Measurements from ENCODE around the gene ATP7B.

Gene ATP7B

GRCh38 chr13:51892657-51893056 lies 118.6 kb downstream of the ATP7B start:
- Histone ChIP-seq H2AK5ac (ENCODE audit: low read depth, low read length) (no peak overlapping the region), H3K27me3 (ENCODE audit: control insufficient read depth in 3 of 3, insufficient read depth in 3 of 3, low read depth in 1 of 3, low read length in 3 of 3) (peaks cover 0 to 29% (median 0%) of the 10 kb centered on the region in 3 experiments), H3K27ac (replicated peaks; ENCODE audit: low read length) (no peak overlapping the region), H2BK15ac (ENCODE audit: low read length) (no peak overlapping the region), H2BK12ac (ENCODE audit: low read length) (no peak overlapping the region), H2AFZ (ENCODE audit: low read length) (no peak overlapping the region), H2BK120ac (ENCODE audit: low read depth, low read length) (no peak overlapping the region), H3K4ac (ENCODE audit: low read length) (no peak overlapping the region), H3K36me3 (replicated peaks in 1 of 2; ENCODE audit: control insufficient read depth in 2 of 2, insufficient read depth in 2 of 2, low read length in 2 of 2) (no peaks in the 10 kb centered on the region), H3K4me1 (ENCODE audit: control insufficient read depth in 2 of 2, insufficient read depth in 1 of 2, low read depth in 1 of 2, low read length in 2 of 2) (peaks cover 5 to 6% of the 10 kb centered on the region in 2 donors), H4K91ac (ENCODE audit: low read depth, low read length, poor library complexity) (no peak overlapping the region), H3K79me1 (ENCODE audit: low read depth, low read length) (no peaks in the 10 kb centered on the region), H3K9me3 (replicated peaks in 1 of 2; ENCODE audit: control insufficient read depth in 2 of 2, insufficient read depth in 1 of 2, low read depth in 1 of 2, low read length in 2 of 2) (no peaks in the 10 kb centered on the region), H4K8ac (ENCODE audit: low read depth, low read length) (no peak overlapping the region), H2BK5ac (ENCODE audit: low read length) (no peak overlapping the region), H3K18ac (ENCODE audit: low read length) (no peak overlapping the region), H3K9ac (ENCODE audit: low read depth, low read length, poor library complexity) (no peak overlapping the region), H3K4me2 (ENCODE audit: insufficient read depth, low read length, poor library complexity, severe bottlenecking) (no peak overlapping the region), H3K23ac (ENCODE audit: low read depth, low read length, poor library complexity) (no peak overlapping the region), H3K14ac (ENCODE audit: low read length) (no peak overlapping the region), H3K4me3 (ENCODE audit: low read length in 2 of 2) (no peak overlapping the region)
- no peak for DNase-seq (ENCODE audit: low spot score)
- no CpG with 5 or more reads among the region's 3 CpGs for WGBS, 2 donors (ENCODE audit: extremely low coverage in 2 of 2, insufficient read length in 2 of 2, insufficient replicate concordance in 1 of 2)

- Histone ChIP-seq H4K8ac (ENCODE audit: low read depth, low read length) (no peak overlapping the region), H3K4me1 (ENCODE audit: control insufficient read depth in 2 of 2, insufficient read depth in 1 of 2, low read depth in 1 of 2, low read length in 2 of 2) (no peaks in the 10 kb centered on the region), H3K27me3 (ENCODE audit: control insufficient read depth in 3 of 3, insufficient read depth in 3 of 3, low read depth in 1 of 3, low read length in 3 of 3) (peaks cover 0 to 29% (median 0%) of the 10 kb centered on the region in 3 experiments), H2BK12ac (ENCODE audit: low read length) (no peak overlapping the region), H2AK5ac (ENCODE audit: low read depth, low read length) (no peak overlapping the region), H2BK120ac (ENCODE audit: low read depth, low read length) (no peak overlapping the region), H3K4me2 (ENCODE audit: insufficient read depth, low read length, poor library complexity, severe bottlenecking) (no peak overlapping the region), H3K23ac (ENCODE audit: low read depth, low read length, poor library complexity) (no peak overlapping the region), H4K91ac (ENCODE audit: low read depth, low read length, poor library complexity) (no peak overlapping the region), H3K36me3 (replicated peaks in 1 of 2; ENCODE audit: control insufficient read depth in 2 of 2, insufficient read depth in 2 of 2, low read length in 2 of 2) (no peaks in the 10 kb centered on the region), H2AFZ (ENCODE audit: low read length) (no peak overlapping the region), H2BK5ac (ENCODE audit: low read length) (no peak overlapping the region), H3K79me1 (ENCODE audit: low read depth, low read length) (no peaks in the 10 kb centered on the region), H3K9ac (ENCODE audit: low read depth, low read length, poor library complexity) (no peak overlapping the region), H3K9me3 (replicated peaks in 1 of 2; ENCODE audit: control insufficient read depth in 2 of 2, insufficient read depth in 1 of 2, low read depth in 1 of 2, low read length in 2 of 2) (no peaks in the 10 kb centered on the region), H3K14ac (ENCODE audit: low read length) (no peak overlapping the region), H2BK15ac (ENCODE audit: low read length) (no peak overlapping the region), H3K4ac (ENCODE audit: low read length) (no peak overlapping the region), H3K4me3 (ENCODE audit: low read length in 2 of 2) (no peak overlapping the region), H3K27ac (replicated peaks; ENCODE audit: low read length) (no peak overlapping the region), H3K18ac (ENCODE audit: low read length) (no peak overlapping the region)
- WGBS, 2 donors (ENCODE audit: extremely low coverage in 2 of 2, insufficient read length in 2 of 2, insufficient replicate concordance in 1 of 2) = no CpG with 5 or more reads among the region's 2 CpGs
- DNase-seq (ENCODE audit: low spot score) = no peak
These were observed 123.8 kb downstream of the ATP7B start for GRCh38 chr13:51887468-51887867.

- no peak for DNase-seq (ENCODE audit: low spot score)
- Histone ChIP-seq H3K27me3 (ENCODE audit: control insufficient read depth in 3 of 3, insufficient read depth in 3 of 3, low read depth in 1 of 3, low read length in 3 of 3) (peaks cover 0 to 21% (median 0%) of the 10 kb centered on the region in 3 experiments), H3K4me3 (ENCODE audit: low read length in 2 of 2) (no peak overlapping the region), H3K9me3 (replicated peaks in 1 of 2; ENCODE audit: control insufficient read depth in 2 of 2, insufficient read depth in 1 of 2, low read depth in 1 of 2, low read length in 2 of 2) (no peaks in the 10 kb centered on the region), H2AFZ (ENCODE audit: low read length) (no peak overlapping the region), H2BK15ac (ENCODE audit: low read length) (no peak overlapping the region), H3K14ac (ENCODE audit: low read length) (no peak overlapping the region), H3K27ac (replicated peaks; ENCODE audit: low read length) (no peak overlapping the region), H3K4me2 (ENCODE audit: insufficient read depth, low read length, poor library complexity, severe bottlenecking) (no peak overlapping the region), H2BK5ac (ENCODE audit: low read length) (no peak overlapping the region), H3K4me1 (ENCODE audit: control insufficient read depth in 2 of 2, insufficient read depth in 1 of 2, low read depth in 1 of 2, low read length in 2 of 2) (no peaks in the 10 kb centered on the region), H4K8ac (ENCODE audit: low read depth, low read length) (no peak overlapping the region), H4K91ac (ENCODE audit: low read depth, low read length, poor library complexity) (no peak overlapping the region), H2AK5ac (ENCODE audit: low read depth, low read length) (no peak overlapping the region), H2BK120ac (ENCODE audit: low read depth, low read length) (no peak overlapping the region), H2BK12ac (ENCODE audit: low read length) (no peak overlapping the region), H3K23ac (ENCODE audit: low read depth, low read length, poor library complexity) (no peak overlapping the region), H3K9ac (ENCODE audit: low read depth, low read length, poor library complexity) (no peak overlapping the region), H3K18ac (ENCODE audit: low read length) (no peak overlapping the region), H3K4ac (ENCODE audit: low read length) (no peak overlapping the region), H3K36me3 (replicated peaks in 1 of 2; ENCODE audit: control insufficient read depth in 2 of 2, insufficient read depth in 2 of 2, low read length in 2 of 2) (no peaks in the 10 kb centered on the region), H3K79me1 (ENCODE audit: low read depth, low read length) (no peaks in the 10 kb centered on the region)
- no CpG with 5 or more reads among the region's 2 CpGs for WGBS, 2 donors (ENCODE audit: extremely low coverage in 2 of 2, insufficient read length in 2 of 2, insufficient replicate concordance in 1 of 2)
These were observed 125.6 kb downstream of the ATP7B start for GRCh38 chr13:51885651-51886050.

- Histone ChIP-seq H3K9ac (ENCODE audit: low read depth, low read length, poor library complexity) (no peak overlapping the region), H3K4me3 (ENCODE audit: low read length in 2 of 2) (no peak overlapping the region), H2AFZ (ENCODE audit: low read length) (no peak overlapping the region), H3K9me3 (replicated peaks in 1 of 2; ENCODE audit: control insufficient read depth in 2 of 2, insufficient read depth in 1 of 2, low read depth in 1 of 2, low read length in 2 of 2) (no peaks in the 10 kb centered on the region), H3K4ac (ENCODE audit: low read length) (no peak overlapping the region), H4K91ac (ENCODE audit: low read depth, low read length, poor library complexity) (no peak overlapping the region), H3K27me3 (ENCODE audit: control insufficient read depth in 3 of 3, insufficient read depth in 3 of 3, low read depth in 1 of 3, low read length in 3 of 3) (peaks cover 0 to 18% (median 0%) of the 10 kb centered on the region in 3 experiments), H3K23ac (ENCODE audit: low read depth, low read length, poor library complexity) (no peak overlapping the region), H3K4me2 (ENCODE audit: insufficient read depth, low read length, poor library complexity, severe bottlenecking) (no peak overlapping the region), H2BK5ac (ENCODE audit: low read length) (no peak overlapping the region), H2BK15ac (ENCODE audit: low read length) (no peak overlapping the region), H3K79me1 (ENCODE audit: low read depth, low read length) (no peaks in the 10 kb centered on the region), H3K36me3 (replicated peaks in 1 of 2; ENCODE audit: control insufficient read depth in 2 of 2, insufficient read depth in 2 of 2, low read length in 2 of 2) (no peaks in the 10 kb centered on the region), H2BK120ac (ENCODE audit: low read depth, low read length) (no peak overlapping the region), H4K8ac (ENCODE audit: low read depth, low read length) (no peak overlapping the region), H3K14ac (ENCODE audit: low read length) (no peak overlapping the region), H2AK5ac (ENCODE audit: low read depth, low read length) (no peak overlapping the region), H3K18ac (ENCODE audit: low read length) (no peak overlapping the region), H3K4me1 (ENCODE audit: control insufficient read depth in 2 of 2, insufficient read depth in 1 of 2, low read depth in 1 of 2, low read length in 2 of 2) (no peaks in the 10 kb centered on the region), H3K27ac (replicated peaks; ENCODE audit: low read length) (no peak overlapping the region), H2BK12ac (ENCODE audit: low read length) (no peak overlapping the region)
- DNase-seq (ENCODE audit: low spot score) = no peak
- no CpG with 5 or more reads among the region's 5 CpGs for WGBS, 2 donors (ENCODE audit: extremely low coverage in 2 of 2, insufficient read length in 2 of 2, insufficient replicate concordance in 1 of 2)
These were observed 128.0 kb downstream of the ATP7B start for GRCh38 chr13:51883226-51883600.

Data from neuronal stem cell (in vitro differentiated cells).